ENCODE measurements around the gene MRPL12.

MRPL12 gene

GRCh38 chr17:81711814-81712467, 8.8 kb downstream of the MRPL12 start, which contains the start of gene SLC25A10 (continued):
- TF ChIP-seq YY1 (tag by site-specific recombination; IDR thresholded peaks at IDR 0.05), result no peak
- TF ChIP-seq ZNF398 (tag by site-specific recombination; IDR thresholded peaks at IDR 0.05), result 0 out of 2 replicates have a peak, but pooled peaks have one; percentile 13

GRCh38 chr17:81712468-81713003, 9.4 kb downstream of the MRPL12 start:
- CTCF ChIA-PET, result interaction anchor here (1.0 to 2.6 kb wide), 4 partner anchors 19 to 147 kb away, joined by 3 to 13 read pairs (median 4); no protein-coding TSS in a partner anchor
- TF ChIP-seq KLF16 (tag by site-specific recombination; IDR thresholded peaks at IDR 0.05) (0 out of 2 replicates have a peak, but pooled peaks have one; percentile 26), CTCF (tag by site-specific recombination; IDR thresholded peaks at IDR 0.05) (peak; percentile 72), ZIC2 (tag by site-specific recombination; IDR thresholded peaks at IDR 0.05) (peak; percentile 61), BCL11A (tag by site-specific recombination; IDR thresholded peaks at IDR 0.05; ENCODE audit: low read depth) (0 out of 2 replicates have a peak, but pooled peaks have one; percentile 17), EGR2 (tag by site-specific recombination; IDR thresholded peaks at IDR 0.05; ENCODE audit: low read depth) (peak; percentile 42; the same call in 1 of the 2 replicates), ZNF423 (tag by site-specific recombination; IDR thresholded peaks at IDR 0.05) (0 out of 2 replicates have a peak, but pooled peaks have one; percentile 15), ZSCAN30 (tag by site-specific recombination; IDR thresholded peaks at IDR 0.05) (peak; percentile 53), AEBP2 (tag by site-specific recombination; IDR thresholded peaks at IDR 0.05; ENCODE audit: borderline replicate concordance) (no peak), KLF7 (tag by site-specific recombination; IDR thresholded peaks at IDR 0.05; ENCODE audit: borderline replicate concordance) (0 out of 2 replicates have a peak, but pooled peaks have one; percentile 18), ZBTB26 (tag by site-specific recombination; optimal IDR thresholded peaks at IDR 0.05) (peak; percentile 48), ZNF398 (tag by site-specific recombination; IDR thresholded peaks at IDR 0.05) (peak; percentile 14; the same call in 1 of the 2 replicates), MZF1 (tag by site-specific recombination; IDR thresholded peaks at IDR 0.05; ENCODE audit: borderline replicate concordance) (no peak), IKZF3 (tag by site-specific recombination; IDR thresholded peaks at IDR 0.05) (0 out of 2 replicates have a peak, but pooled peaks have one; percentile 36), ZNF768 (tag by site-specific recombination; IDR thresholded peaks at IDR 0.05) (0 out of 2 replicates have a peak, but pooled peaks have one; percentile 38), YY1 (tag by site-specific recombination; IDR thresholded peaks at IDR 0.05) (no peak), TCF7L2 (IDR thresholded peaks at IDR 0.05; ENCODE audit: borderline replicate concordance, low read depth, low read length) (peak; percentile 88), ZBTB10 (tag by site-specific recombination; IDR thresholded peaks at IDR 0.05) (peak; percentile 44; the same call in 1 of the 2 replicates), ZNF274 (IDR thresholded peaks at IDR 0.05; ENCODE audit: low read length) (no peak), ZNF274 (tag by site-specific recombination; IDR thresholded peaks at IDR 0.05; ENCODE audit: borderline replicate concordance) (no peak), ZBTB17 (tag by site-specific recombination; IDR thresholded peaks at IDR 0.05) (peak; percentile 20; the same call in 1 of the 2 replicates), ZNF184 (tag by site-specific recombination; IDR thresholded peaks at IDR 0.05) (peak; percentile 21; the same call in 1 of the 2 replicates), ZNF529 (tag by site-specific recombination; IDR thresholded peaks at IDR 0.05; ENCODE audit: insufficient replicate concordance) (no peak)

More at GRCh38 chr17:81712468-81713003, 9.4 kb downstream of the MRPL12 start:
- Histone ChIP-seq H3K4me1 (ENCODE audit: control insufficient read depth, insufficient read depth, low read length) (peaks cover 9% of the 10 kb centered on the region; the same call in 1 of the 2 replicates), H3K9me3 (ENCODE audit: control insufficient read depth, insufficient read depth, low read depth, low read length) (no peaks in the 10 kb centered on the region), H3K27ac (ENCODE audit: extremely low read depth, low read depth, low read length) (peak overlapping the region; percentile 87), H3K4me3 (ENCODE audit: low read depth, low read length) (peak overlapping the region; percentile 73), H3K36me3 (ENCODE audit: control insufficient read depth in 2 of 2, insufficient read depth in 1 of 2, low read length in 2 of 2) (peaks cover 0 to 57% of the 10 kb centered on the region in 2 experiments; a peak in 1 of 3 replicates)
- POLR2A ChIA-PET, result interaction anchor here (1.0 to 6.4 kb wide), 6 partner anchors 10 to 318 kb away, joined by 3 to 55 read pairs (median 7); partner anchors contain the start of genes ARL16, BAHCC1, HGS and MRPL12

Measured in HEK293 (cell line).